GM21619 (cell line): ENCODE data around the gene ATP2C2.

ENCODE experiments used
- ATAC-seq: cut with Tn5 transposase; IDR thresholded peaks from one replicate; pipeline ENCODE4 v1.9.1; 2021; ENCODE audit not compliant: unreplicated experiment

ATP2C2 gene

GRCh38 chr16:84487358-84487757 lies 119.0 kb downstream of the ATP2C2 start:
- ATAC-seq: no peak

- ATAC-seq: no peak
Measured at GRCh38 chr16:84489131-84489530, 120.8 kb downstream of the ATP2C2 start.

- ATAC-seq: no peak
Measured at GRCh38 chr16:84495506-84495905, 127.2 kb downstream of the ATP2C2 start.

GRCh38 chr16:84496991-84497390 lies 128.7 kb downstream of the ATP2C2 start:
- ATAC-seq: no peak

- ATAC-seq: no peak
Measured at GRCh38 chr16:84497418-84498222, 129.3 kb downstream of the ATP2C2 start.

- ATAC-seq: no peak
Measured at GRCh38 chr16:84498223-84498610, 129.9 kb downstream of the ATP2C2 start.

GRCh38 chr16:84498859-84499620 lies 130.7 kb downstream of the ATP2C2 start:
- ATAC-seq: no peak

GRCh38 chr16:84499638-84500037 lies 131.3 kb downstream of the ATP2C2 start:
- no peak for ATAC-seq

GRCh38 chr16:84500531-84500930 lies 132.2 kb downstream of the ATP2C2 start:
- no peak for ATAC-seq

GRCh38 chr16:84501077-84501735 lies 132.9 kb downstream of the ATP2C2 start:
- ATAC-seq: no peak

GRCh38 chr16:84502075-84502474 lies 133.7 kb downstream of the ATP2C2 start:
- no peak for ATAC-seq

- no peak for ATAC-seq
Measured at GRCh38 chr16:84502581-84502980, 134.2 kb downstream of the ATP2C2 start.

- ATAC-seq: peak; percentile 3
Measured at GRCh38 chr16:84503751-84504395, 135.5 kb downstream of the ATP2C2 start.

- peak; percentile 96 for ATAC-seq
Measured at GRCh38 chr16:84504420-84505248, 136.3 kb downstream of the ATP2C2 start, which contains the start of gene MEAK7. Gene MEAK7, minus strand, starts transcription at chr16:84504659. Its CDS starts 6,573 bp downstream, at chr16:84498086.

- no peak for ATAC-seq
Measured at GRCh38 chr16:84505249-84506187, 137.2 kb downstream of the ATP2C2 start.

GRCh38 chr16:84507011-84507982 lies 139.0 kb downstream of the ATP2C2 start:
- no peak for ATAC-seq

- no peak for ATAC-seq
Measured at GRCh38 chr16:84508502-84508901, 140.2 kb downstream of the ATP2C2 start.
